ENCODE measurements around the gene GNB5.

GNB5 gene

DNA sequence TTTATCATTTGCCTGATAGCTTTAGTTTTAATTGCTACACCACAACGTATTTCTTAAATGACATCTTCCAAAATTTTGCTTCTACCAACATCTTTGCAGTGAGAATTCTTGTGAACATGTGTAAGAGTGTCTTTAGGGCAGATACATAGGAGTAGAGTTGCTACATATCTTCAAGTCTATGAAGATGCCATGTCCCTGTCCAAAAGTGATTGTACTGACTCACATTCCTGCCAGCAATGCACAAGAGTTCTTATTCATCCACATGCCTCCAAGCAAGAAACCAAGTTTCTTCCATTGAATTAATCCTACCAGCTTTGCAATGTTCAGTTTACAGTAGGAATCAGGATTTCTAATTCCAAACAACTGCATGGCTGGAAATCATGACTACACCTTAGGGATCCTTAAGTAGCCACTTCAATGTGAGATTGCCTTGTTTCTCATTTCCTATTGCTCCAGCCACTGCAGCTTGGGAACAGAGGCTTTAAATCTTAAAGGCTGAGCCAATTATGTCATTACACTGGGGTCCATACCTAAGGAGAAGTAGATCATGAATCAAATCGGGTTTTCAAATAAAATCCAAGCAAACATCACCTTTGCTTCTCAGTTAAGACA, 123.1 kb downstream of the GNB5 start:
- DNase-seq (ENCODE audit: low read depth in 1 of 2, low spot score in 1 of 2), result no peak

DNA sequence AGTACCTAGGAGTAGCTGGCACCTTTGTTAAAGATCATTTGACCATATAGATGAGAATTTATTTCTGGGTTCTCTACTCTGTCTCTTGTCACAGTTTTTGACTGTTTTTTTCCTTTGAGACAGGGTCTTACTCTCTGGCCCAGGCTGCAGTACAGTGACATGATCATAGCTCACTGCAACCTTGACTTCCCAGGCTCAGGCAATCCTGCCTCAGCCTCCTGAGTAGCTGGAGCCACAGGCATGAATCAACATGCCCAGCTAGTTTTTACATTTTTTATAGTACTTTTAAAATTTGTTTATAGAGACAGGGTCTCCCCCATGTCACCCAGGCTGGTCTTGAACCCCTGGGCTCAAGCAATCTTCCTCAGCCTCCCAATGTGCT, 123.7 kb downstream of the GNB5 start:
- no peak for DNase-seq (ENCODE audit: low read depth in 1 of 2, low spot score in 1 of 2)

DNA sequence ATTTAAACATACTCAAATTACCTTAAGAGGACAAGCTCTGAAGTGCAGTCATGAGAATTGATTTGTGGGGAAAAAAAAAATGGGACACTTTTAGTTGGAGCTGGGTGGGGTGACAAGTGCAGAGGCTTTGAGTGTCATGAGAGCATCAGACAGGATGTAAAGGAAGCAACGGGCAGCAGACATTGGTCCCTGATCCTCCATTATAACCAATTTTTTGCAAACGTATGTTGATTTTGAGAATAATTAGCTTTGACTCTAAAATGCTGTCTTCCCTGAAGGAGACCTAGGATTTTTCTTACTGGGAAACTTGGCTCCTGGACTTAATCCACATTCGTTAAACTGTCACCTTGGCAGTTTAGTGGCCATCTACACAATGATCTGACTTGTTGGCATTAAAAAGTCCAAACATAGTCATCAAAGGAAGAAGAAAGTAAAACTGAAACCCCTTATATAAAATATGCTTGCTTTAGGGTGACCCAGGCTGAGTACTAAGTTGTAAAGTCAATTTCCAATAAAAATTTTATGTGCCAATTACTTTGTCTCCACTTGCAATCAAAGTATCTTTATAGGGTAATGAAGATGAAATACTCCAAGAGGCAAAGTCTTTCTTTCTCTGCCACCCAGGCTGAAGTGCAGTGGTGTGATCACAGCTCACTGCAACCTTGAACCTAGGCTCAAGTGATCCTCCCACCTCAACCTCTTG, 124.2 kb downstream of the GNB5 start:
- no peak for DNase-seq (ENCODE audit: low read depth in 1 of 2, low spot score in 1 of 2)

All from activated T-helper 1 cell treated with anti-CD3 and anti-CD28 coated beads, Interleukin-2, amount 50 U/mL, for 16 hours (primary cell).